T-helper 9 cell (primary cell): ENCODE data around the gene RMND1.
"Not testable (repeated sequence)": the region's sequence is repeated elsewhere in the genome, so short reads cannot be mapped to it uniquely, and the experiment has no call there.

ENCODE experiments used
- DNase-seq: peaks from one replicate; pipeline ENCODE4 v3.0.0-alpha.2; 2020

Gene RMND1

DNA sequence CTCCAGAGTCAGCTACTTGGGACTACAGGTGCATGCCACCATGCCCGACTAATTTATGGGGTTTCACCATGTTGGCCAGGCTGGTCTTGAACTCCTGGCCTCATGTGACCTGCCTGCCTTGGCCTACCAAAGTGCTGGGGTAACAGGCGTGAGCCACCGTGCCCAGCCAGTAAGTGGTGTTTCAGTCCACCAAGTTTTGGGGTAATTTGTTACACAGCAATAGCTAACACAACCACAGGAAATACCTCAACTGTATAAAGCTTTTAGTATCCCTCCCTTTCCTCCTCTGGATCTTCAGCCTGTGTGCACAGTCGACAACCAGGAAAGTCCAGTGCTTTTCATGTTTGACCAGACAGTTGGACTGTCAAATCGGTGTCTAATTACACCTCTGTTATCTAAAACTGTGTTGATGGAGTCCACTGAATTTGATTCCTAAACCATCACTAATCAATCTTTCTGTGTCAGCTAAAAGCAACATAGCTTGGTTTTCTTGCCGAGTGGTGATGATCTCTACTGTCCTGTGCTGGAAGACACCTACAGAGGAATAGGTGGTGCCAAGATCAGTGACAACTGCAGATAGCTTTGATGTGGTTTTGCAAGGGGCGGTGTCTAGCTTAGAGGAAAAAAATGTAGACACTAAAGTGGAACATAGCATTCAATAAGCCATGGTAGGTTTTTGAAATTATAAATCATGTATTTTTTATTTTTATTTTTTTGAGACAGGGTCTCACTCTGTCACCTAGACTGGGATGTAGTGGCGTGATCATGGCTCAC lies 38.4 kb downstream of the RMND1 start:
- DNase-seq: peak; percentile 51

GRCh38 chr6:151412909-151413308 lies 39.0 kb downstream of the RMND1 start:
- DNase-seq: no peak

DNA sequence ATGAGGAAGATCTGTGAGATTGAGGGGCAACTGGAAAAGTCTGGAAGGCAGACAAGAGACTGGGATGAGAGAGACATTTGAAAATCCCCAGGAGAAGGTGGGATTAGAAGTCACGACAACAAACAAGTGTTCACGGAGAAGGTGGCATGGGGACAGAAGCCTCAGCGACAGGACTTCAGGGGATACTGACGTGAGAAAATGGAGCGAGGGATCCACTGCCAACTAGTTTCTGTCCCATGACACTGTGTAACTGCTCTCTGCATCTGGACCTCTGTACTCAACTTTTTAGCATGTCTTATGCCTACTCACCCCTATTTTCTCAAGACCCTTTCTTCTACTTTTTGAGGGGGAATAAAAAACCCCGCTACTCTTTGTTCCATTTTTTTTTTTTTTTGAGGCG lies 42.2 kb downstream of the RMND1 start:
- DNase-seq: no peak

DNA sequence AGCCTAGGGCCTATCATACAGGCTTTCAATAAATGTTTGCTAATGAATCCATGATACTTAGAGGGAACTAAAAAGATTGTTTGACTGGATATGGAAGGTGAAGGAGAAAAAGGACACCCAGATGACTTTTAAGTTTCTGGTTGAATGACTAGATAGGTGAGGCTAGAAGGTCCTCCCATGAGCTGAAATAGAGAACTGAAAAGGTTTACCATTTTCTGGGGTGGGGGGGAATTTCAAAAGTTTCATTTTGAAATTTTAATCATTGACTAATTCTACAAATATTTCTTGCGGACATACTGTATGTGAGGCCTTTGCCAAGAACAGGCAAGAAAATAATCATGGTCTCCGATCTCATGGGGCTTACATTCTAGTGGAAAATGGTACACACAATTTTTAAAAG lies 42.7 kb downstream of the RMND1 start:
- DNase-seq: no peak

- DNase-seq: no peak
Observed at GRCh38 chr6:151408858-151409257, 43.1 kb downstream of the RMND1 start.

DNA sequence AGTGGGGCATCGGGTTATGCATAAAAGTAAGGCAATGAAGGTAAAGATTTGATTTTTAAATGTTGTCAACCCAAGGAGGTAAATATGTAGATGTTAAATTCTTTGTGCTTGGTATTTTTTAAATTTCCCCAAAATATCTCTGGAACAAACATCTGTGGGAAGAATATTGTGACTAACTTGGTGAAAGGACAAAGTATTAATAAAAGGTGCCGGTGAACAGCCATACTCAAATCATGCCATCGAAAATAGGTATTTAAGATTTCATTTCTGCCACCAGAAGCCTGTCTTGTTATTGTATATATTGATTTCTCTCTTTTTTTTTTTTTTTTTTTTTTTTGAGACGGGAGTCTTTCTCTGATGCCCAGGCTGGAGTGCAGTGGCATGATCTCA lies 48.0 kb downstream of the RMND1 start:
- DNase-seq: no peak

- no peak for DNase-seq
Observed at GRCh38 chr6:151402228-151402627, 49.7 kb downstream of the RMND1 start.

DNA sequence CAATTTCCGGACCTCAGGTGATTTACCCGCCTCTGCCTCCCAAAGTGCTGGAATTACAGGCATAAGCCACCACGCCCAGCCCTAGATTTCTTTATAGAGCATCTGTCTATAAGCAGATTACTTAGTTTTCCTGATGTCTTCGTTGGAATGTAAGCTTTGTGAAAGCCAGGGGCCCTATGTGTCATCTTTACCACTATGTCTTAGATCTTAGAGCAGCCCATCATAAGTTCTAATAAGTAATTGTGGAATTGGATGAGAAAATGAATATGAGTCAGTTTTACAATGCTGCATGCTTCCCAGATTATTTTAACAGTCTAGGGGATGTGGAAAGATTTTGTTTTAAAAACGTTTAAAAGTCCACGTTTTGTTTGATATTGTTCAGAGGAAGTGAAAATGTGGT lies 51.5 kb downstream of the RMND1 start:
- no peak for DNase-seq

GRCh38 chr6:151399679-151400078 lies 52.2 kb downstream of the RMND1 start:
- DNase-seq: no peak

- DNase-seq: no peak
Observed at GRCh38 chr6:151393410-151393809, 58.5 kb downstream of the RMND1 start.

DNA sequence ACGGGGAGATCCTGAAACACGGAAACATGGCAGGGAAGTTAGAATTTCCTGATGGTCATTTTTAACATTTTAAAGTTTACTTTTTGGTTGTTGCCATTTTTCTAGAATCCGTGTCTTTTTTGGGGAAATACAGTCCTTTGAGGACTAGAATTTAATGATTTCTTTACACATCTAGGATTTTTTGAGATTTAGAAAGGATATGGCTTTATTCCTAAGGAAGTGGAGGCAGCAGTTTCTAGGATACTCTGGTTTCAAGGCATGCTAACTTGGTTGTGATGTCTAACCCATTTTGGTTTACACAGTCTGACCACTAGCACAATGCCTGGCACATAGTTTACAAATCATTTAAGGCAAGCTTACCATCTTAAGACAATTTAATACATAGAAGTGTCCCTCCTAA lies 59.5 kb downstream of the RMND1 start:
- DNase-seq: no peak

DNA sequence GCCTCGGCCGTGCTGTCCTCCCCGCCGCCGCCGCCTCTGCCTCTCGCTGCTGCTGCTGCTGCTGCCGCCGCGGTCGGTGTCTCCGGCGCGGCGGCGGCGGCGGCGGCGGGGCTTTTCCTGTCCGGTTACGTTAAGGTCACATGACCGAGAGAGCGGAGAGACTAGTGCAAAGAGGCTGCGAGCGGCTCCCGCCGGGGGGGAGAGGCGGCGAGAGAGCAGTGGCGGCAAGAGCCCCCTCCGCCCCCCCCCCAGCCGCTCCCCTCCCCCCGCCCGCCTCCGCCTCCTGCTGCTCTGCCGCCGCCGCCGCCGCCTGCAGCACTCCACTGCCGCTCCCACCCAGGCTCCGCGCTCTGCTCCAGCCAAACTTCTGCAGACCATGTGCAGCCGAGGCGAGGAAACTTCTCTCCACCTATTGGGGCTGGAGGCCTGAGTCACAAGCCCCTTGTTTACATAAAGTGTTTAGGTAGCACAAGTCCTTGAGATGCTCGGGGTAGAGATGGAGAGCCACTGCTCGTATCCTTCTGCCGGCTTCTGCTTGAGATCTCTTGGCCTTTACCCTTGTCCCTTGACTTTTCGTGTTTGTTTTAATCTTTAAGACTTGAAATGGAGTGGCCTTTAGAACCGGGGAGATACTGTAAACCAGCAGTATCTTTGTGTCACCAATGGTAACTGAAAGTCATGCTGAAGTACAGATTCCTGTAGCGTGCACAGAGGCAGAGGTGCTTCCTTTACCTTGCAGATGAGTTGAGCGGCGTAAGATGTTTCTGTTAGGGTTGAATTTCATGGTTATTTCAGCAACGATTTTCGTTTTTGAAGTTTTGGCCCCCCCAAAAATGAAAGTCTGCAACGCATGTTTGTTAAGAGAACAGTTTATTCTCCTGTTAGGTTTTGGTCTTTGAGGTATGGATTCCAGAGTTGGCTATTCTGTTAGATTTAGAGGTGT lies 60.2 kb downstream of the RMND1 start, which contains the start of gene ZBTB2:
TSS of gene ZBTB2 (minus strand) at position 89 of the 943 bp plus-strand sequence. CDS start 17,922 bp downstream, outside the sequence.
- peak; percentile 64 for DNase-seq

DNA sequence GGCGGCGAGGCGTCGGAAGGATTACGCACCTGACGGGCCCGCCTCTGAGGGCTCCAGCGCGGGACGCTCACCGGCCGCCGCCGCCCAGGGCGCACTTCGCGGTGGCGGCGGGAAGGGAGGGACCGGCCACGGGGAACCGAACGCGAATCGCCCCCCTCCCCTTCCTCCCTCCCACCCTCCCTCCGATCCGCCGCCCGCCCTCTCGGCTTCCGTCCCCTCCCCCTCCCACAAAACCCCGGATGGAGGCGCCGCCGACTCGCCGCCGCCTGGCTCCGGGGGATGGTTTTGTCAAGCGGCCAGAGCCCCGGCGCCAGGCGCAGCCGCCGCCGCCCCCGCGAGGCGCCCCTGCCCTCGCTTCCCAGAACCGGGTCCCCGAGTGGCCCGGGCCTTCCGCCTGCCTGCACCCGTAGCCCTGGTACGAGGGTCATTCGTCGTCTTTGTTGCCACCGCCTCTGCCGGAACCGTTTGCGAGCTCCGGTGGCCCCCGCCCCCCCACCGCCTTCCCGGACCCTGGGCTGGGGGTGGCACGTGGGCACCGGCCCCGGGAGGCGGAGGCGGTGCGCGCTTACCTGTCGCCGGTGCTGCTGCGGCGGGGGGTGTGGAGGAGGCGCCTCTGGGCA lies 61.0 kb downstream of the RMND1 start:
- peak; percentile 83 for DNase-seq

- peak; percentile 94 for DNase-seq
Observed at GRCh38 chr6:151390276-151390850, 61.6 kb downstream of the RMND1 start.

GRCh38 chr6:151389618-151390275 lies 62.2 kb downstream of the RMND1 start:
- DNase-seq: peak; percentile 33

DNA sequence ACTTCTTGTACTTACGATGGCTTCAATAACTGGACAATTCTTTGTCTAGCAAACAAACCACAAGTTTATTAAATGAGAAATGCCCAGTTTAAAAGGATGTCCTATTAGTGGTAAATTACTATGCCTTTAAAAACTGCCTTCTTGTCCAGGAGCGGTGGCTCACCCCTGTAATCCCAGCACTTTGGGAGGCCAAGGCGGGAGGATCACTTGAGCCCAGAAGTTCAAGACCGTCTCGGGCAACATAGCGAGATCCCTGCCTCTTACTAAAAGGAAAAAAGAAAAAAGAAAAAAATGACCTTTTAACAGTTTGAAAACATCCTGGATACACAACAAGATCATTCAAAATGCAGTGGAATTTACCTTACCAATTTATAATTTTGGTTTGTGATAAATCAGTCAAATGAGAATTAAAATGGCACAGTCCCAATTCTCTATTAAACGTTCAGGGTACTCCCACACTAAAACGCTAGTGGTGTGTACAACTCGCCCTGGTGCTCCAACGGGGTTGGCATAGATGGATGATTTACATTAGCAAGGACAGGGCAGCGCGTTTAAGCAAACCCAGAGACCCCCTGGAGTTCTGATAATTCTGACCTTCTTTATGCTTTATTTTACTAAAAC lies 62.8 kb downstream of the RMND1 start:
- no peak for DNase-seq

DNA sequence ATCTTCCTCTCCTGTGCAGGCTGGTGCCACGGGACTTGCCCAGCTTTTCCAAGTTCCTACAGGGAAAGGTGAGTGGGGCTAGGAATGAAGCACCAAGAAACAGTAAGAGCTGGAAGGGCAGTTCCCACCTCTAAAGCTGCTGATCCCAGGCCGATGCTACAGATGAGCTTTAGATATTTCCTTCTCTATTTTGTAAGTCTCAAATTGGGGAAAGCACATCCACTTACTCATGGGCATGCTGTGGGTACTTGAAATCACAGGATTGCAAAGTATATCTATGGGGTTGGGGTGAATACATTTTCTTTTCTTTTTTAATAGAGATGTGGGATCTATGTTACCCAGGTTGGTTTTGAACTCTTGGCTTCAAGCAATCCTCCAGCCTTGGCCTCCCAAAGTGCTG lies 63.7 kb downstream of the RMND1 start:
- DNase-seq: no peak

DNA sequence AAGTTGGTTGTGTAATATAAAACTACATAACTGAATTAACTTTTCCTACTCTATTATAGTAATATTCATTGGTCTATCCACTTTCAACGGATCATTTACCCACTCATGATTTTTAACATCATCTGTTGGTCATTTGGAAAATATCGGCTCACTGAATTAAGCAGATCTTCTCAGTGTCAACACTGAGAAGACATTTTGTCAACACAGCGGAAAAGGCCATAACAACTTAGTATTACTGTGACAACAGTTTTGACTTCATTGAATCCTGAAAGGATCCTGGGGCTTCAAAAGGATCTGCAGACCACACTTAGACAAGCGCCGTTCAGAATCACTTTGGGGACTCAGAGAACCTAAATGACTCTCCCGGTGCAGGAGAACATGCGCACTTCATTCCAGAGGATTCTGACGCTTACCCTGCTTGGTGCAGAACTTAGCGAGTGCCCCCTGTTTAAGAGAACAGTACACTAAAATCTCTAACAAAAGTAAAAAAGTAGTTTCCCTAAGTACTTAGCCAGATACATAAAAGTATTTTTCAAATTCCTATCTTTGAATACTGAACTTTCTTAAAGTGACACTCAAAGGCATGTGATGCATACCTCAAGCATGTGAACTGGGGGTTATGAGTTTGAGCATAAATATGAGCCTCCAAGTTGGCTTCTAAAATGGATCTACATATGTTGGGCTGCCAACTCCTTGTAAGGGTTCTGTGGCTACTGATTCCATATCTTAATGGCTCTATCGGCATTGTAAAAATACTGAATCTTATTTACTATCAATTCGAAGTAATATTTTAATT lies 64.6 kb downstream of the RMND1 start:
- no peak for DNase-seq

GRCh38 chr6:151385177-151385576 lies 66.7 kb downstream of the RMND1 start:
- DNase-seq: no peak

GRCh38 chr6:151384151-151384550 lies 67.8 kb downstream of the RMND1 start:
- DNase-seq: no peak

- DNase-seq: not testable (repeated sequence)
Observed at GRCh38 chr6:151382631-151383030, 69.3 kb downstream of the RMND1 start.
